ENCODE data around the gene GRIK2. TPM values are rescaled to one million over a fixed set of nuclear protein-coding genes. Genes with fewer than 3 reads are reported as not detected.

GRIK2 gene
- total and polyA plus RNA-seq, 2 of the 4 experiments (the other 2 are of a cell fraction): 8.2 to 15.2 TPM

DNA sequence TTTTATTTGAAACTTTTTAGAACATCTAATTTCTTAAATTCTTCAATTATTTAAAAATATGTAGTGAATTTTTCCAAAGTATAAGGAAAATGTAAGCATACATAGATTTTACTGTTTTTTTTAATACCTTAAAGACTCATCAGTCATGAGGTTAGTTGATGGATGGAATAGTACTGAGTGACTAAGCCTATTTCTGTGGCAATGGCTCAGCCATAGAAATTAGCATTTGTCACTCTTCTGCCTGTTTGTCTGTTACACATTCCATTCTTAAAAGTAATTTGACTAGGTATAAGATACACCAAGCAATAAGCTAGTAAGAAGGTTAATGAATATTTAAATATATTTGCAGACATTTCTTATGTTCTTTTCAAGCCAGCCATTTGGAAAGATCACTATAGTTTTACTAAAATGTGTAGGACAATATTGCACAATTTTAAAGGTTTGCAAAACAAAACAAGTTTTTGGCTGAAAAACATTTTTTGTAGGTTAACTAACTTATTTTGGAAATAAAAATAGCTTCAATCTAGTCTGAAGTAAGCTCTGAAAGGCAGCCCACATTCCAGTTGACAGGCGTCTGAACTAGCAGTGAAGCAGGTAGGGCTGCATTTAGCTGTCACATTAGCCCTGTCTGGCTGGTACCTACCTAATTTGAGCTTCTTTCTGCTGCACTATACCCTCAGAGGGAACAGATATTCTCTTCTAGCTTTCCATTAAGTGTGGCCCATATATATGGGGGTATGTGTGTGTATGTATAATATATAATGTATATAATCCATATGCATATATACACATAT, 385.7 kb downstream of the GRIK2 start:
- H3K27ac ChIP-seq (ENCODE audit: insufficient read depth, low read length): no peak overlapping the region
- no peak overlapping the region for H4K8ac ChIP-seq (ENCODE audit: low read depth in 2 of 2, low read length in 2 of 2)
- H3K4me2 ChIP-seq (ENCODE audit: low read depth, low read length): no peak overlapping the region
- ChIA-PET POLR2A (ENCODE audit: unreplicated experiment) (no interaction called here), CTCF (interaction anchor here (0.8 kb wide), 1 partner anchor 77 kb away, joined by 3 read pairs; no protein-coding TSS in a partner anchor)
- H2BK15ac ChIP-seq (ENCODE audit: low read depth, low read length): no peak overlapping the region
- no peaks in the 10 kb centered on the region for H3K27me3 ChIP-seq (ENCODE audit: control insufficient read depth, insufficient read depth, low read length)
- H3K9me1 ChIP-seq (ENCODE audit: insufficient read depth, low read length): 0 out of 2 replicates have a peak, but pooled peaks cover 3% of the 10 kb centered on the region
- no peak overlapping the region for H2AK9ac ChIP-seq (replicated peaks; ENCODE audit: low read depth, low read length, poor library complexity)
- no peaks in the 10 kb centered on the region for H3K79me1 ChIP-seq (ENCODE audit: low read depth in 1 of 2, low read length in 2 of 2)
- no peak overlapping the region for H3K23ac ChIP-seq (ENCODE audit: low read depth, low read length)
- H2BK5ac ChIP-seq (ENCODE audit: low read depth, low read length, poor library complexity, severe bottlenecking): no peak overlapping the region
- intact Hi-C loops (cut with micrococcal nuclease) (loop anchor here (10.0 kb wide), 1 partner anchor 906 kb away; no protein-coding TSS in a partner anchor), dilution Hi-C loops (cut with HindIII; ENCODE audit: low sequenced_read_pairs, unreplicated experiment) (no loop called here), in situ Hi-C loops (cut with MboI; ENCODE audit: low sequenced_read_pairs) (no loop called here)
- no peak overlapping the region for H4K91ac ChIP-seq (ENCODE audit: insufficient read depth, low read depth, low read length)
- no CpG with 5 or more reads among the region's 1 CpG for WGBS, 2 experiments (ENCODE audit: extremely low coverage in 2 of 2, insufficient read length in 1 of 2)
- DNase-seq: peak; percentile 52
- ATAC-seq (ENCODE audit: low read depth): no peak
- BruUV-seq (replicated peaks): no TSS peak
- no peaks in the 10 kb centered on the region for H3K36me3 ChIP-seq (ENCODE audit: control insufficient read depth, insufficient read depth, low read length)
- peaks cover 2% of the 10 kb centered on the region; the same call in 1 of the 2 replicates for H3K9me3 ChIP-seq (ENCODE audit: control insufficient read depth, insufficient read depth, low read length)
- H4K20me1 ChIP-seq (ENCODE audit: insufficient read depth, low read length): no peaks in the 10 kb centered on the region
- H3K4ac ChIP-seq (ENCODE audit: low read depth, low read length): no peak overlapping the region
- H3K4me1 ChIP-seq (ENCODE audit: control insufficient read depth, insufficient read depth, low read length): no peaks in the 10 kb centered on the region
- H2BK20ac ChIP-seq (ENCODE audit: low read depth, low read length): no peak overlapping the region
- H3K14ac ChIP-seq (replicated peaks; ENCODE audit: low read depth, low read length): no peak overlapping the region
- H3K4me3 ChIP-seq (ENCODE audit: insufficient read depth, low read depth, low read length): no peak overlapping the region
- H2BK120ac ChIP-seq (ENCODE audit: low read depth, low read length): no peak overlapping the region
- no peak overlapping the region for H3K9ac ChIP-seq (ENCODE audit: low read depth, low read length)
- no peak overlapping the region for H3K18ac ChIP-seq (ENCODE audit: low read depth, low read length)
- no peak overlapping the region for H4K5ac ChIP-seq (ENCODE audit: low read depth, low read length)
- H3K56ac ChIP-seq (ENCODE audit: extremely low read depth, insufficient read depth, low read length): no peak overlapping the region
- TF ChIP-seq CEBPB (IDR thresholded peaks at IDR 0.05; ENCODE audit: low read depth, low read length) (peak; percentile 45), POLR2A (IDR thresholded peaks at IDR 0.05; ENCODE audit: low read depth, low read length) (no peak), MAZ (IDR thresholded peaks at IDR 0.05; ENCODE audit: borderline replicate concordance, low read depth, low read length) (no peak)
- H2AFZ ChIP-seq (replicated peaks; ENCODE audit: low read length, poor library complexity): no peak overlapping the region
- no peak overlapping the region for H2AK5ac ChIP-seq (ENCODE audit: low read depth, low read length)

Measured in IMR-90 (cell line).